Thymus (tissue), 11 donors: ENCODE data around the gene HDAC3. TPM values are rescaled to one million over a fixed set of nuclear protein-coding genes. Genes with fewer than 3 reads are reported as not detected.
"Not testable (repeated sequence)": the region's sequence is repeated elsewhere in the genome, so short reads cannot be mapped to it uniquely, and the experiment has no call there.

ENCODE experiments used
- DNase-seq, 9 donors: peaks; one replicate each; pipeline ENCODE4 v3.0.0-alpha.2; 2013; ENCODE audit warnings: low spot score in 9 of 9, low read depth in 6 of 9, missing footprints in 1 of 9
- H3K27ac ChIP-seq, 2 donors: one replicate each; pipeline ENCODE4 v1.5.1; 2013; ENCODE audit warnings: control low read depth in 1 of 2, low read depth in 1 of 2, low read length in 1 of 2, mild to moderate bottlenecking in 1 of 2, moderate library complexity in 1 of 2
- H3K27me3 ChIP-seq, 2 donors: one replicate each; pipeline ENCODE4 v1.5.1; 2013; ENCODE audit warnings: low read length in 1 of 2; ENCODE audit not compliant: control insufficient read depth in 2 of 2, insufficient read depth in 1 of 2
- H3K36me3 ChIP-seq, 2 donors: one replicate each; pipeline ENCODE4 v1.5.1; 2013; ENCODE audit warnings: low read length in 1 of 2, mild to moderate bottlenecking in 1 of 2, moderate library complexity in 1 of 2; ENCODE audit not compliant: control insufficient read depth in 2 of 2, insufficient read depth in 2 of 2
- H3K4me1 ChIP-seq, 2 donors: one replicate each; pipeline ENCODE4 v1.5.1; 2013; ENCODE audit warnings: low read length in 2 of 2; ENCODE audit not compliant: control insufficient read depth in 2 of 2, insufficient read depth in 2 of 2
- H3K4me3 ChIP-seq, 2 donors: one replicate each; pipeline ENCODE4 v1.5.1; 2013; ENCODE audit warnings: low read length in 2 of 2, control low read depth in 1 of 2, mild to moderate bottlenecking in 1 of 2
- H3K9me3 ChIP-seq, 2 donors: one replicate each; pipeline ENCODE4 v1.5.1; 2013; ENCODE audit warnings: low read length in 1 of 2, mild to moderate bottlenecking in 1 of 2; ENCODE audit not compliant: control insufficient read depth in 2 of 2, insufficient read depth in 1 of 2
- WGBS: extraction: QIAGEN DNeasy Blood & Tissue Kit; methylation state at CpG from one replicate; pipeline ENCODE4 v1.1.7; 2013; 5-methylcytosine and 5-hydroxymethylcytosine counted together
- polyA plus RNA-seq: library from polyadenylated mRNA; stranded (reverse); fragments of 200-250 nt; gene quantifications from one replicate; pipeline ENCODE4 v1.2.3, GENCODE V29; 2013
- total RNA-seq: library from RNA; stranded (reverse); fragments of 120-200 nt; gene quantifications from one replicate; pipeline ENCODE4 v1.2.4, GENCODE V29; 2013
- donor health status: healthy.

HDAC3 gene
- total and polyA plus RNA-seq, 2 donors, result 55.0 to 82.9 TPM

DNA sequence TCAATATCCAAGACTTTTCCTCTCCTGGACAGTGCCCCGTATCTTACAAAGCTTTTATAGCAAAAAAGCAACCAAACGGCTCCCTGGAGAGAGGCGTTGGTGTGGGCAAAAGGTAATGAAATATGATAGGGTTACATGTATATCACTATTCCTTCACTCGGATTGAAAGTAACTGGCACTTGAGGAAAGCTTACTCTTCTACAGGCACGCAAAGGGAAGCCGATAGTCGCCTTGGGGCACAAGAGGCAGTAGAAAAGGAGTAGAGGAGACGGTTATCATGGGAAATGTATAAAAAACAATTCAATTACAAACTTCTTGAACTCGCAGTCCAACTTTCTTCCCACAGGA is 19.0 kb downstream of the HDAC3 start:
- peak overlapping the region; percentile 75 to 95 for H3K4me3 ChIP-seq
- peaks cover 22 to 29% of the 10 kb centered on the region in 2 donors for H3K36me3 ChIP-seq
- H3K27ac ChIP-seq, result peak overlapping the region; percentile 84 to 91
- 7% methylated on average over 9 of the region's 9 CpGs for WGBS
- H3K4me1 ChIP-seq, result peaks cover 6 to 29% of the 10 kb centered on the region in 2 donors
- DNase-seq, result peak in 1 of 9 donors; percentile 53
- no peaks in the 10 kb centered on the region for H3K27me3 ChIP-seq
- no peaks in the 10 kb centered on the region for H3K9me3 ChIP-seq

DNA sequence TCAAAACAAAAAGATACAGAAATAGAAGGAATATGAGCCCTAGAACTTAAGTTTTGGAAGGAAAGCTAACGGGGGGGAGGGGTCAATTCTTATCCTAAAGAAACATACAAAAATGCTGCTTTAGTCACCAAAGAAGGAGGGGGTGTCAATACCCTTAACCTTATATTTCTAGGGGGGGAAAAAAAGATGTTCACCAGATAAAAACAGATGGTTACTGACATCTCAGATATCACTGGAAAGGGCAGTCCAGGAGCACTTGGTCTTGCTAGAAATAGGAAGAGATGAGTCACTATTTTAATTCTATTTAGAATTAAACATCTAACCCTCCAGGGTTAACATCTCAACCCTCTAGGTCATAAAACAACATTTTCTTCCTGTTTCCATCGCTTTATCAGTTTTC is 19.5 kb downstream of the HDAC3 start:
- no peaks in the 10 kb centered on the region for H3K27me3 ChIP-seq
- WGBS, result 69% methylated on average over 2 of the region's 2 CpGs
- peaks cover 19 to 27% of the 10 kb centered on the region in 2 donors for H3K36me3 ChIP-seq
- H3K4me3 ChIP-seq, result peak overlapping the region; percentile 75 to 95
- DNase-seq, result no peak
- peaks cover 6 to 27% of the 10 kb centered on the region in 2 donors for H3K4me1 ChIP-seq
- peak overlapping the region in 1 of 2 donors; percentile 91 for H3K27ac ChIP-seq
- H3K9me3 ChIP-seq, result no peaks in the 10 kb centered on the region

DNA sequence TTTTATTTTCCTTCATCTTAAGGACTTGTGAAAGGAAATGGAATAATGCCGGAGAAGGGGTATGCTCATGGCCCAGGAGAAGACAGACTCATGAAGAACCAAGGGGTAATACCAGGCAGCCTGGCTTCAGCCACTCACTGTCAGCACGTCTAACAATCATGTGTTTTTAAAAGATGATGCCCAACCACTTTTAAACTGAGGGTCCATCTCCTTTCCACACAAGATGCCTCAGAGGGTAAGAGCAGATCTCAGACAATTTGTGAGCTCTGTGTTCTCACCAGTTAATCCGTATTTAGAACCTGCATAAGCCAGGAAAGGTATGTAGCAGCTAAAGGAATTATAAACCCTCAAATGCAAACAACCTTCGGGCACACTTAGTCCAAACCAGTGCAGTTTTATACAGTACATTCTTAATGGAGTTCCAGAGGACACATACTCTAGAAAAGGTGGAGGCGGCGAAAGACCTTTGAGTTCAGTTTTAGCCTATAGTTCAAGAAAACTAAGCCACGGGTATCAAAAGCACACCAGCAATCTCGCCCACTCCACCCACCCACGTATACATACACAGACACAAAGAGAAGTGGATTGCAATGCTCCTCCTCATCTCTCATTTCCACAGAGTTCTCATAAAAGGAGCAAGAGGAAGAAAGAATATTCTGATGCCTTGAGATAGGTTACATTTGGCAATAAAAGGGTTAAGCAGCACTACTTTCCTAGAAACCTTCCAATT is 20.5 kb downstream of the HDAC3 start:
- H3K27ac ChIP-seq, result peak overlapping the region; percentile 52 to 85
- no peaks in the 10 kb centered on the region for H3K9me3 ChIP-seq
- H3K4me3 ChIP-seq, result peak overlapping the region; percentile 0 to 75
- peaks cover 12 to 27% of the 10 kb centered on the region in 2 donors for H3K36me3 ChIP-seq
- 58% methylated on average over 9 of the region's 9 CpGs for WGBS
- peaks cover 6 to 31% of the 10 kb centered on the region in 2 donors for H3K4me1 ChIP-seq
- H3K27me3 ChIP-seq, result no peaks in the 10 kb centered on the region
- DNase-seq, result peak in 1 of 9 donors; percentile 34

DNA sequence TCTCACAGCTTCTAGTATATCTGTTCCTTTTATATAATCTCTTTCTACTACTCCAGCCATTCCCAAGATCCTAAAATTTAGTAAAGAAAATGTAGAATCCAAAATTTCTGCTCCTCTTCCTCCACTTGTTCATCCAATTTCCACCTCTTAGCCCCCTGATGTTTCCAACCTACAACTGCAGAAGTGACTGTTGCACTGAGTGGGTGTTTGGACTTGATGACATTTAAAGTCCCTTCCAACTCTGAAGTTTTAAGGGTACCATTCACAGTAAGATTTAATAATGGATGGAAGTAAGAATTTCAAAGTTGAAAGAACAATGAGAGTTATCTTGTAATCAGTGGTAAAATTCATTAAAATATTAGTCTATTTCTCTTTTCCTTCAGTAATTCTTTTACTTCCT is 23.3 kb downstream of the HDAC3 start:
- H3K4me1 ChIP-seq, result peaks cover 8 to 32% of the 10 kb centered on the region in 2 donors

DNA sequence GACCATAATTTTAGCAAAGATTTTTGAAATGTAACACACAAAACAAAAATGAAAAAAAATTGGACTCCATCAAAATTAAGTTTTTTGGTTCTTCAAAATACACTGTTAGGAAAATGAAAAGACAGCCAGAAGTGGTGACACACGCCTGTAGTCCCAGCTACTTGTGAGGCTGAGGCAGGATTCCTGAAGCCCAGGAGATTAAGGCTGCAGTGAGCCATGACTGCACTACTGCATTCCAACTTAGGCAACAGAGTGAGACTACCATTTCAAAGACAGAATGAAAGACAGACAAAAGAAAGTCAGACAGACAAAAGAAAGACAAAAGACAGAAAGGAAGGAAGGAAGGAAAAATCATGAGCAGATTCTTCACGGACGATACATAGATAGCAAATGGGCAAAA is 25.4 kb downstream of the HDAC3 start:
- no peaks in the 10 kb centered on the region for H3K27me3 ChIP-seq
- H3K9me3 ChIP-seq, result no peaks in the 10 kb centered on the region
- no peak overlapping the region for H3K4me3 ChIP-seq
- WGBS, result 91% methylated on average over 3 of the region's 3 CpGs
- H3K36me3 ChIP-seq, result peaks cover 5 to 12% of the 10 kb centered on the region in 2 donors
- peak overlapping the region in 1 of 2 donors; percentile 21 for H3K27ac ChIP-seq
- peaks cover 9 to 29% of the 10 kb centered on the region in 2 donors for H3K4me1 ChIP-seq
- DNase-seq, result no peak

More for the DNA sequence above, 23.3 kb downstream of the HDAC3 start:
- Histone ChIP-seq H3K27me3 (no peaks in the 10 kb centered on the region), H3K27ac (no peak overlapping the region), H3K9me3 (no peaks in the 10 kb centered on the region), H3K36me3 (peaks cover 6 to 12% of the 10 kb centered on the region in 2 donors), H3K4me3 (no peak overlapping the region)
- no peak for DNase-seq

DNA sequence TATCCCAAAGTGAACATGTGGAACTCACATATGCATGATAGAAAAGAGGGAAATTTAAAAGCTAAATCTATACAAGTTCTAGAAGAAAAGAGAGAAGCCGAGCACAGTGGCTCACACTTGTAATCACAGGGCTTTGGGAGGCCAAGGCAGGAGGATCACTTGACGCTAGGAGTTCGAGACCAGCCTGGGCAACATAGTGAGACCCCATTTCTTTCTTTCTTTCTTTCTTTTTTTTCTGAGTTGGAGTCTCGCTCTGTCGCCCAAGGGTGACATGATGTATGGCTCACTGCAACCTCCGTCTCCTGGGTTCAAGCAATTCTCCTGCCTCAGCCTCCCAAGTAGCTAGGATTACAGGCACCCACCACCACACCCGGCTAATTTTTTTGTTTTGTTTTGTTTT is 26.7 kb downstream of the HDAC3 start:
- H3K27ac ChIP-seq, H3K4me3 ChIP-seq, H3K27me3 ChIP-seq, DNase-seq, H3K9me3 ChIP-seq: not testable (repeated sequence)
- peaks cover 0 to 12% of the 10 kb centered on the region in 2 donors for H3K36me3 ChIP-seq
- peaks cover 8 to 29% of the 10 kb centered on the region in 2 donors for H3K4me1 ChIP-seq
- WGBS, result over 99% methylated on average over 7 of the region's 7 CpGs

DNA sequence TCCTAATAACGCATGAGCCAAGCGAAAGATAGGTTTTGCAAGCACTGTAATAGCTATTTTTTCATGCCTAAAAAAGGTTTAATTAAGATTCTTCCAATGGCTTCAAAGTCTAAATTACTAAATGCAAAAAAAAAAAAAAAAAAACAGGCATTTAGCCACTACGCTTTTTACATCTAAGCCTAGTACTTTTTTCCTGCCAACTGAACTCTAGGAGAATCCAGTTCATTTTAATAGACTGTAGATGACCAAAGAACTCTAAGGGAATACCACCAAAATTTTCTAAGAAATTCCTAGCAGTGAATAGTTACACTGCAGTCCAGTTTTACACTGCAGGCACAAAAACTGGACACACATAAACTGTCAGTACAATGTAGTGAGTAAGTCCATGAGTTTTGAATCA is 27.6 kb downstream of the HDAC3 start:
- H3K27ac ChIP-seq, result peak overlapping the region in 1 of 2 donors; percentile 59
- no peaks in the 10 kb centered on the region for H3K27me3 ChIP-seq
- no peak overlapping the region for H3K4me3 ChIP-seq
- peaks cover 10 to 36% of the 10 kb centered on the region in 2 donors for H3K4me1 ChIP-seq
- 95% methylated on average over 3 of the region's 3 CpGs for WGBS
- no peak for DNase-seq
- H3K9me3 ChIP-seq, result no peaks in the 10 kb centered on the region
- peaks cover 0 to 12% of the 10 kb centered on the region in 2 donors for H3K36me3 ChIP-seq

DNA sequence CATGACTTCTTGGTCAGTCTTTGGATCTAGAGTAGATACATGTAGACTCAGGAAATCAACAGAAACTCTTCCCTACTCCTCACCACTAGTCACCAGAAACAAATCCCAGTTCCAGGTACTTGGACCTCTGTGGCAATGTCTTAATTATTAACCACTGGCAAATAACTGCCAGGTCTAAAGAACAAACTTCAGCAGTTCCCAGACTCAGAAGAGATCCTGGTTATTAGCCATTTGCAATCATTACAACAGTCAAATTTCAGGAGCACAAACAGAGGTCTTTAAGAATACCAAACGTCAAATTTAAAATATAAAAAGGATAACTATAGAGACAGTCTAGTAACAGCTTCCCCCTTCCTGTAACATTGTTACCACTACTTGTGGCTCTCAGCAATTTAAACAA is 28.1 kb downstream of the HDAC3 start:
- Histone ChIP-seq H3K9me3 (no peaks in the 10 kb centered on the region), H3K36me3 (peaks cover 0 to 12% of the 10 kb centered on the region in 2 donors), H3K4me1 (peaks cover 15 to 38% of the 10 kb centered on the region in 2 donors), H3K27ac (peak overlapping the region; percentile 46 to 59), H3K27me3 (no peaks in the 10 kb centered on the region), H3K4me3 (no peak overlapping the region)
- DNase-seq, result peak in 1 of 9 donors; percentile 28
- WGBS, result 18% methylated on average over 1 of the region's 1 CpG

DNA sequence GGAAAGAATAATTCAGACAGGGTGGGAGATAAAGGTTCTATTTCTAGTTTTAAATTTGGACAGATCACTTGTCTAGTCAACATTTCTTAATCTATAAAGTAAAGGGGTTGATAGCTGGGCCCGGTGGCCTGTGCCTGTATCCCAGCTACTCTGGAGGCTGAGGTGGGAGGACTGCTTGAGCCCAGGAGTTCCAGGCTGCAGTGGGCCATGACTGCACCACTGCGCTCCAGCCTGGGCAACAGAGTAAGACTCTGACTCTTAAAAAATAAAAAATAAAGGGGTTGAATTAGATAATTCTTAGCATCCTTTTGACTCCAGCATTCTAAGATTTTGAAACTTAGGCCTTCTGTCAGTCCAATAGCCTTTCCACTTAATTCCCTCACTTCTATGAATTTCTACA is 28.6 kb downstream of the HDAC3 start:
- Histone ChIP-seq H3K4me3 (no peak overlapping the region), H3K27me3 (no peaks in the 10 kb centered on the region), H3K4me1 (peaks cover 16 to 41% of the 10 kb centered on the region in 2 donors), H3K9me3 (no peaks in the 10 kb centered on the region), H3K36me3 (peaks cover 0 to 12% of the 10 kb centered on the region in 2 donors), H3K27ac (peak overlapping the region; percentile 59 to 74)
- DNase-seq, result no peak
- 97% methylated on average over 2 of the region's 2 CpGs for WGBS
